CD14-positive monocyte (primary cell): ENCODE results near the gene ACYP2. TPM values are rescaled to one million over a fixed set of nuclear protein-coding genes. Genes with fewer than 3 reads are reported as not detected.

Source experiments
- DNase-seq, 3 donors: peaks; one replicate each; pipeline ENCODE4 v3.0.0-alpha.2; 2011 to 2022
- H2AFZ ChIP-seq: 2 replicates; pipeline ENCODE4 v1.6.0; 2012; ENCODE audit warnings: mild to moderate bottlenecking, low read depth, low read length, inconsistent platforms; ENCODE audit not compliant: insufficient read depth, poor library complexity, severe bottlenecking
- H3K27ac ChIP-seq, 2 donors: 1 replicate in 1 of 2; 2 replicates in 1 of 2; pipeline ENCODE4 v1.5.1; 2012 to 2013; ENCODE audit warnings: low read length in 2 of 2, control low read depth in 1 of 2, inconsistent platforms in 1 of 2, low read depth in 1 of 2, mild to moderate bottlenecking in 1 of 2
- H3K27me3 ChIP-seq, 2 donors: one replicate each; pipeline versions ENCODE4 v1.6.0 to v1.6.1; 2011 to 2013; ENCODE audit warnings: low read length in 2 of 2; ENCODE audit not compliant: control insufficient read depth in 2 of 2, insufficient read depth in 2 of 2
- H3K36me3 ChIP-seq, 2 donors: replicated peaks in 1 of 2; 1 replicate in 1 of 2; 2 replicates in 1 of 2; pipeline versions ENCODE4 v1.5.1 to v1.6.1; 2012 to 2013; ENCODE audit warnings: low read length in 2 of 2, control low read depth in 1 of 2, inconsistent platforms in 1 of 2, mild to moderate bottlenecking in 1 of 2; ENCODE audit not compliant: insufficient read depth in 2 of 2, control insufficient read depth in 1 of 2
- H3K4me1 ChIP-seq, 2 donors: 1 replicate in 1 of 2; 2 replicates in 1 of 2; pipeline versions ENCODE4 v1.5.1 to v1.6.1; 2012 to 2013; ENCODE audit warnings: low read length in 2 of 2, control low read depth in 1 of 2, inconsistent platforms in 1 of 2, mild to moderate bottlenecking in 1 of 2, moderate library complexity in 1 of 2; ENCODE audit not compliant: insufficient read depth in 2 of 2, control insufficient read depth in 1 of 2
- H3K4me2 ChIP-seq: replicated peaks from 2 replicates; pipeline ENCODE3; 2012; ENCODE audit warnings: low read length, moderate library complexity, mild to moderate bottlenecking; ENCODE audit not compliant: poor library complexity, severe bottlenecking; ENCODE audit errors: extremely low read depth
- H3K4me3 ChIP-seq, 3 experiments: fragments of 200-600 bp in 1 of 3; sonication (generic) in 1 of 3; replicated peaks in 1 of 3; 1 replicate in 2 of 3; 2 replicates in 1 of 3; pipeline ENCODE4 v1.5.1; 2011 to 2013; ENCODE audit warnings: low read length in 3 of 3, mild to moderate bottlenecking in 3 of 3, control low read depth in 2 of 3, low read depth in 2 of 3, inconsistent platforms in 1 of 3, moderate library complexity in 1 of 3
- H3K79me2 ChIP-seq: 2 replicates; pipeline ENCODE4 v1.6.0; 2012; ENCODE audit warnings: mild to moderate bottlenecking, control low read depth, inconsistent platforms, low read length, moderate library complexity; ENCODE audit not compliant: insufficient read depth
- H3K9ac ChIP-seq: 2 replicates; pipeline ENCODE4 v1.6.0; 2017; ENCODE audit warnings: low read length, mild to moderate bottlenecking; ENCODE audit not compliant: insufficient read depth, poor library complexity, severe bottlenecking
- H3K9me3 ChIP-seq, 2 donors: replicated peaks in 1 of 2; 1 replicate in 1 of 2; 2 replicates in 1 of 2; pipeline versions ENCODE4 v1.5.1 to v1.6.1; 2012 to 2013; ENCODE audit warnings: low read length in 2 of 2, control low read depth in 1 of 2; ENCODE audit not compliant: control insufficient read depth in 1 of 2, insufficient read depth in 1 of 2
- H4K20me1 ChIP-seq: 2 replicates; pipeline ENCODE4 v1.6.0; 2012; ENCODE audit warnings: mild to moderate bottlenecking, low read length, control low read depth, moderate library complexity; ENCODE audit not compliant: insufficient read depth
- H3K27ac Mint-ChIP-seq, 7 donors: one replicate each; pipeline ENCODE4 v1.8.0; 2020; ENCODE audit warnings: mild to moderate bottlenecking in 7 of 7, mixed read lengths in 7 of 7, moderate library complexity in 6 of 7, inconsistent platforms in 2 of 7
- H3K27me3 Mint-ChIP-seq, 3 donors: one replicate each; pipeline ENCODE4 v1.8.0; 2021 to 2022; ENCODE audit warnings: low read depth in 3 of 3, mild to moderate bottlenecking in 3 of 3, mixed read lengths in 3 of 3, moderate library complexity in 3 of 3, inconsistent platforms in 1 of 3
- H3K36me3 Mint-ChIP-seq, 2 donors: one replicate each; pipeline ENCODE4 v1.8.0; 2020; ENCODE audit warnings: mixed read lengths in 2 of 2, inconsistent platforms in 1 of 2, mild to moderate bottlenecking in 1 of 2
- H3K4me1 Mint-ChIP-seq: one replicate; pipeline ENCODE4 v1.8.0; 2020; ENCODE audit warnings: mild to moderate bottlenecking, mixed read lengths
- H3K4me3 Mint-ChIP-seq, 2 donors: one replicate each; pipeline ENCODE4 v1.8.0; 2020; ENCODE audit warnings: mild to moderate bottlenecking in 2 of 2, mixed read lengths in 2 of 2, moderate library complexity in 1 of 2
- H3K9me3 Mint-ChIP-seq, 7 donors: one replicate each; pipeline ENCODE4 v1.8.0; 2020 to 2022; ENCODE audit warnings: mixed read lengths in 7 of 7, mild to moderate bottlenecking in 6 of 7, moderate library complexity in 6 of 7, inconsistent platforms in 2 of 7
- WGBS: methylation state at CpG from one replicate; pipeline ENCODE4 v1.1.5; 2013; ENCODE audit warnings: missing lambda C conversion rate; ENCODE audit not compliant: insufficient coverage; 5-methylcytosine and 5-hydroxymethylcytosine counted together
- intact Hi-C, 2 donors: fragments of 100-400 bp; cut with micrococcal nuclease; formaldehyde crosslinking; loops; one replicate each; pipeline versions ENCODE4 v1.15.0 to v1.15.1; 2023
- polyA plus RNA-seq, 3 donors: library from polyadenylated mRNA; depleted of rRNA in 1 of 3; unstranded in 2 of 3; stranded (reverse) in 1 of 3; fragments of 300-500 nt in 2 of 3; fragments of >200 nt in 1 of 3; fragmentation: Illumina TruSeq in 2 of 3; gene quantifications; 1 replicate in 2 of 3; 2 replicates in 1 of 3; pipeline ENCODE4 v1.2.3, GENCODE V29; 2012 to 2021
- TF ChIP-seq, protein P1 (sequence below): fragments of 200-600 bp; IDR thresholded peaks from one replicate; pipeline ENCODE4 v1.8.0; 2022; ENCODE audit warnings: antibody characterized with exemption, mild to moderate bottlenecking

The ACYP2 gene
- polyA plus RNA-seq, 3 donors, result 6.2 to 10.8 (median 10.3) TPM

DNA sequence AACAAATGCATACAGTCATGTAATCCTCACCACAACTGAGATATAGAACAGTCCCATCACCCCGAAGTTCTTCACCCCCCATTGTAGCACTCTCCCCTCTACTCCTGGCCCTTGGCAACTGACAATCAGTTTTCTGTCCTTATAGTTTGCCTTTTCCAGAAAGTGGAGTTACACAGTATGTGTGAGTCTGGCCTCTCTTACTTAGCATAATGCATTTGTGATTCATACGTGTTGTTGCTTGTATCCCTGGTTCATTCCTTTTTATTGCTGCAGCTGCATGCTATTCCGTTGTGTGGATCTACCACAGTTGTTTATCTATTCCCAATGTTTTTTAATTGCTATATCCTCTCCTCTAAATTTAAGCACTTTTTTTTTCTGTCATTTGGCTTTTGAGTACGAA, 17.6 kb downstream of the ACYP2 start:
- H3K27ac ChIP-seq, result no peak overlapping the region
- Mint-ChIP-seq H3K4me1 (no peaks in the 10 kb centered on the region), H3K27ac (no peak overlapping the region), H3K36me3 (no peaks in the 10 kb centered on the region), H3K27me3 (peaks cover 0 to 2% (median 0%) of the 10 kb centered on the region in 3 donors), H3K4me3 (no peak overlapping the region), H3K9me3 (peaks cover 0 to 7% (median 0%) of the 10 kb centered on the region in 7 donors)
- no peaks in the 10 kb centered on the region for H3K27me3 ChIP-seq
- H3K9ac ChIP-seq, result no peak overlapping the region
- no peaks in the 10 kb centered on the region for H3K9me3 ChIP-seq
- no CpG with 5 or more reads among the region's 4 CpGs for WGBS
- H3K79me2 ChIP-seq, result no peaks in the 10 kb centered on the region
- H3K4me2 ChIP-seq, result no peak overlapping the region
- H4K20me1 ChIP-seq, result no peaks in the 10 kb centered on the region
- no peak overlapping the region for H3K4me3 ChIP-seq
- intact Hi-C loops, result no loop called here
- TF ChIP-seq, protein P1, sequence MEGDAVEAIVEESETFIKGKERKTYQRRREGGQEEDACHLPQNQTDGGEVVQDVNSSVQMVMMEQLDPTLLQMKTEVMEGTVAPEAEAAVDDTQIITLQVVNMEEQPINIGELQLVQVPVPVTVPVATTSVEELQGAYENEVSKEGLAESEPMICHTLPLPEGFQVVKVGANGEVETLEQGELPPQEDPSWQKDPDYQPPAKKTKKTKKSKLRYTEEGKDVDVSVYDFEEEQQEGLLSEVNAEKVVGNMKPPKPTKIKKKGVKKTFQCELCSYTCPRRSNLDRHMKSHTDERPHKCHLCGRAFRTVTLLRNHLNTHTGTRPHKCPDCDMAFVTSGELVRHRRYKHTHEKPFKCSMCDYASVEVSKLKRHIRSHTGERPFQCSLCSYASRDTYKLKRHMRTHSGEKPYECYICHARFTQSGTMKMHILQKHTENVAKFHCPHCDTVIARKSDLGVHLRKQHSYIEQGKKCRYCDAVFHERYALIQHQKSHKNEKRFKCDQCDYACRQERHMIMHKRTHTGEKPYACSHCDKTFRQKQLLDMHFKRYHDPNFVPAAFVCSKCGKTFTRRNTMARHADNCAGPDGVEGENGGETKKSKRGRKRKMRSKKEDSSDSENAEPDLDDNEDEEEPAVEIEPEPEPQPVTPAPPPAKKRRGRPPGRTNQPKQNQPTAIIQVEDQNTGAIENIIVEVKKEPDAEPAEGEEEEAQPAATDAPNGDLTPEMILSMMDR, result no peak
- H3K36me3 ChIP-seq, result no peaks in the 10 kb centered on the region
- no peaks in the 10 kb centered on the region for H3K4me1 ChIP-seq
- H2AFZ ChIP-seq, result no peak overlapping the region
- DNase-seq, result no peak

DNA sequence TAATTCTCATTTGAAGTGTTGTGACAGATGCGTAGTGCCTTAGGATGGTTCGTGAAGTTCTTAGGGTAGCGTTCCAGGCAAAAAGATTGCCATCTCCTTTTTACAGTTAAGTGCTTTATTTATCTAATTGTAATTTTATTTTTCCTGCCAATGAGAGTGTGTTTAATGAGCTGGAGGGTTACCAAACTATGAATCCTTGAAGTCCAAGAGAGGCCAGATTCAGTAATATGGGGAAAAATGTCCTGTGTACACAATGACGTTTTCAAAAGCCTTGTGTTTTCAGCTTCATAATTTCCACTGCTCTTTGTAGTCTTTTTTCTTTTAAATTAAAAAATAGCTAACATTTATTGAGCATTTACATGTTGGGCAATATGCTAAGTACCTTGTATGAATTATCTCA, 23.8 kb downstream of the ACYP2 start:
- H3K4me3 ChIP-seq, result no peak overlapping the region
- Mint-ChIP-seq H3K27me3 (no peaks in the 10 kb centered on the region), H3K27ac (no peak overlapping the region), H3K4me3 (no peak overlapping the region), H3K4me1 (no peaks in the 10 kb centered on the region), H3K36me3 (peaks cover 3 to 5% of the 10 kb centered on the region in 2 donors), H3K9me3 (peaks cover 0 to 5% (median 0%) of the 10 kb centered on the region in 7 donors)
- WGBS, result no CpG with 5 or more reads among the region's 4 CpGs
- no peaks in the 10 kb centered on the region for H3K36me3 ChIP-seq
- no peak for DNase-seq
- H3K27ac ChIP-seq, result no peak overlapping the region
- H3K9me3 ChIP-seq, result no peaks in the 10 kb centered on the region
- H3K9ac ChIP-seq, result no peak overlapping the region
- H2AFZ ChIP-seq, result no peak overlapping the region
- H3K27me3 ChIP-seq, result no peaks in the 10 kb centered on the region
- H3K4me1 ChIP-seq, result no peaks in the 10 kb centered on the region
- H4K20me1 ChIP-seq, result no peaks in the 10 kb centered on the region
- H3K79me2 ChIP-seq, result no peaks in the 10 kb centered on the region
- intact Hi-C loops, result no loop called here
- H3K4me2 ChIP-seq, result no peak overlapping the region
- TF ChIP-seq, protein P1, result no peak
